Smooth muscle cell (in vitro differentiated cells): ENCODE data around the gene SLC26A9. TPM values are rescaled to one million over a fixed set of nuclear protein-coding genes. Genes with fewer than 3 reads are reported as not detected.
"Not testable (repeated sequence)": the region's sequence is repeated elsewhere in the genome, so short reads cannot be mapped to it uniquely, and the experiment has no call there.

Source experiments
- DNase-seq: peaks from one replicate; lab custom pipeline; 2025; ENCODE audit not compliant: unreplicated experiment; lab: John Stamatoyannopoulos, UW
- H2AFZ ChIP-seq: fragments of 200-600 bp; sonication (generic); 2 replicates; pipeline ENCODE4 v1.6.0; 2016; ENCODE audit warnings: antibody characterized with exemption, low read depth, mild to moderate bottlenecking
- H3F3A ChIP-seq: fragments of 200-600 bp; sonication (generic); 2 replicates; pipeline ENCODE4 v1.6.0; 2017; ENCODE audit warnings: antibody characterized with exemption, low read depth
- H3K27ac ChIP-seq: fragments of 200-600 bp; sonication (generic); 2 replicates; pipeline ENCODE4 v1.5.1; 2016; ENCODE audit warnings: low read depth, mild to moderate bottlenecking
- H3K27me3 ChIP-seq: fragments of 200-600 bp; sonication (generic); 2 replicates; pipeline ENCODE4 v1.6.1; 2016; ENCODE audit warnings: low read depth, mild to moderate bottlenecking
- H3K36me3 ChIP-seq: fragments of 200-600 bp; sonication (generic); 2 replicates; pipeline ENCODE4 v1.5.1; 2016; ENCODE audit warnings: low read depth
- H3K4me1 ChIP-seq: fragments of 200-600 bp; sonication (generic); 2 replicates; pipeline ENCODE4 v1.5.1; 2016; ENCODE audit warnings: low read depth
- H3K4me2 ChIP-seq: fragments of 200-600 bp; sonication (generic); 2 replicates; pipeline ENCODE4 v1.6.0; 2016; ENCODE audit warnings: mild to moderate bottlenecking
- H3K4me3 ChIP-seq: fragments of 200-600 bp; sonication (generic); 2 replicates; pipeline ENCODE4 v1.5.1; 2016; ENCODE audit warnings: mild to moderate bottlenecking
- H3K79me2 ChIP-seq: fragments of 200-600 bp; sonication (generic); 2 replicates; pipeline ENCODE4 v1.6.0; 2016; ENCODE audit warnings: low read depth, mild to moderate bottlenecking
- H3K9ac ChIP-seq: fragments of 200-600 bp; sonication (generic); 2 replicates; pipeline ENCODE4 v1.6.0; 2016; ENCODE audit warnings: low read depth
- H3K9me3 ChIP-seq: fragments of 200-600 bp; sonication (generic); replicated peaks from 2 replicates; pipeline ENCODE4 v1.5.1; 2016; ENCODE audit warnings: low read depth
- H4K20me1 ChIP-seq: fragments of 200-600 bp; sonication (generic); 2 replicates; pipeline ENCODE4 v1.6.0; 2016; ENCODE audit warnings: low read depth
- WGBS: methylation state at CpG from one replicate; pipeline ENCODE4 v1.1.7; 2016; ENCODE audit warnings: low lambda C conversion rate; 5-methylcytosine and 5-hydroxymethylcytosine counted together
- polyA plus RNA-seq: library from polyadenylated mRNA; unstranded; fragments of >200 nt; fragmentation: Nextera tagmentation; extraction: Ambion mirVana; gene quantifications from 2 replicates; pipeline ENCODE4 v1.2.1, GENCODE V29; 2016
- total RNA-seq: library from RNA; depleted of rRNA; stranded (reverse); fragments of >200 nt; gene quantifications from 2 replicates; pipeline ENCODE4 v1.2.3, GENCODE V29; 2014
- TF ChIP-seq, protein P1 (sequence below): fragments of 200-600 bp; sonication (generic); IDR thresholded peaks from 2 replicates; pipeline ENCODE4 v1.5.1; 2017; ENCODE audit warnings: borderline replicate concordance, mild to moderate bottlenecking, antibody characterized with exemption; ENCODE audit not compliant: insufficient read depth, poor library complexity, severe bottlenecking

Gene SLC26A9
- total and polyA plus RNA-seq, 2 experiments from 2014 or later = not detected

DNA sequence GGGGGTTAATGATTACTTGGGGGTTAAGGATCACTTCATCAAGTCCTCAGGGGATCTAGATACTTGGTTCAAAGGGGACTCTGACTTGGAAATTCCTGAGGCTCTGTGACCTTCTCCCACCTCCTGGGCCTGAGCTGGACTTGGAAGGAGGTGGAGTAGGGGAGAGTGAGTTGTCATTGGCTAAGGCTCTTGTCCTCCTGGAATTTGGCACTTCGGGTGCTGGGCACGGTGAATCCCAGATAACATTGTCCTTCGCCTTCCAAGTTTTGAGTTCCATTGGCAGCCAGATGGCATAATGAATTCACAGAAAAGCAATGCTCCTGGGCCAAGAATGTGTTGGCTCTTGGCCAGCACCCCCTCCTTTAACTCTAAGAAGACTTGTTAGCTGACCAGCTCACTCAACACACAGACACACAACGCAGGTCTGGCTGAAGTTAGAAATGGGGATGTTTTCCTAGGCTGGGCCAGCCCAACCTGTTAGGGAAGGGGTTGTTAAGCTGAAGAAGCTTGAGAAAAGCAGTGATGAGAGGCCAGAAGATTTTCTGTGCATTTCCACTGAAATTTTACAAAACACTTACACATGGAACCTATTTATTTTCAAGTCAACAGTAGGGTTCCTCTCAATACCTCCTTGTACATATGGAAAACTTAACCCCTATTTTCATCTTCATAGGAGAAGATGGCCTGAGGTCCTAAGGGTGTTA lies 29.7 kb downstream of the SLC26A9 start:
- no peaks in the 10 kb centered on the region for H3K4me1 ChIP-seq
- H2AFZ ChIP-seq = no peak overlapping the region
- H3K27ac ChIP-seq = no peak overlapping the region
- no peak for DNase-seq
- no peaks in the 10 kb centered on the region for H3K36me3 ChIP-seq
- peaks cover 6% of the 10 kb centered on the region for H3K27me3 ChIP-seq
- H3K4me3 ChIP-seq = no peak overlapping the region
- no peak overlapping the region for H3K4me2 ChIP-seq
- 83% methylated on average over 4 of the region's 4 CpGs for WGBS
- H3K9me3 ChIP-seq = no peaks in the 10 kb centered on the region
- H3K9ac ChIP-seq = no peak overlapping the region
- no peaks in the 10 kb centered on the region for H4K20me1 ChIP-seq
- TF ChIP-seq, protein P1, sequence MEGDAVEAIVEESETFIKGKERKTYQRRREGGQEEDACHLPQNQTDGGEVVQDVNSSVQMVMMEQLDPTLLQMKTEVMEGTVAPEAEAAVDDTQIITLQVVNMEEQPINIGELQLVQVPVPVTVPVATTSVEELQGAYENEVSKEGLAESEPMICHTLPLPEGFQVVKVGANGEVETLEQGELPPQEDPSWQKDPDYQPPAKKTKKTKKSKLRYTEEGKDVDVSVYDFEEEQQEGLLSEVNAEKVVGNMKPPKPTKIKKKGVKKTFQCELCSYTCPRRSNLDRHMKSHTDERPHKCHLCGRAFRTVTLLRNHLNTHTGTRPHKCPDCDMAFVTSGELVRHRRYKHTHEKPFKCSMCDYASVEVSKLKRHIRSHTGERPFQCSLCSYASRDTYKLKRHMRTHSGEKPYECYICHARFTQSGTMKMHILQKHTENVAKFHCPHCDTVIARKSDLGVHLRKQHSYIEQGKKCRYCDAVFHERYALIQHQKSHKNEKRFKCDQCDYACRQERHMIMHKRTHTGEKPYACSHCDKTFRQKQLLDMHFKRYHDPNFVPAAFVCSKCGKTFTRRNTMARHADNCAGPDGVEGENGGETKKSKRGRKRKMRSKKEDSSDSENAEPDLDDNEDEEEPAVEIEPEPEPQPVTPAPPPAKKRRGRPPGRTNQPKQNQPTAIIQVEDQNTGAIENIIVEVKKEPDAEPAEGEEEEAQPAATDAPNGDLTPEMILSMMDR = no peak
- H3K79me2 ChIP-seq = no peaks in the 10 kb centered on the region
- no peaks in the 10 kb centered on the region for H3F3A ChIP-seq

DNA sequence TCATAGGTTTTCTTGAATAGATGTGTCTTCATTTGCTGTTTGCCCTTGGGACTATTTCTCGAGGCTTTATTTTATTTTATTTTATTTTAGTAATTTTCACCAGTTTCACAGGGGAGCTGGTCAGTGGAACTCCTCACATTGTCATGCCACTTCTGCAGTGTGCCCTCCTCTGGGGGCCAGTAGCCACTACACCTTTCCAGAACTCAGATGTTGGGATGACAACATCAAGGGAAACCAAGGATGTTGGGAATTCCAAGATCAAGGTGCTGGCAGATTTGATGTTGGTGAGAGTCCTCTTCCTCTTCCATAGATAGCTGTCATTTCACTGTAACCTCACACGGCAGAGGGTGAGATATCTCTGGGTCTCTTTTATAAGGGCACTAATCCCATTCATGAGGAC lies 35.5 kb downstream of the SLC26A9 start:
- TF ChIP-seq, protein P1 = peak; percentile 42
- Histone ChIP-seq H3K27me3 (peaks cover 6% of the 10 kb centered on the region), H3K4me1 (no peaks in the 10 kb centered on the region), H4K20me1 (no peaks in the 10 kb centered on the region), H3K36me3 (no peaks in the 10 kb centered on the region), H2AFZ (no peak overlapping the region), H3K4me2 (no peak overlapping the region), H3F3A (no peaks in the 10 kb centered on the region), H3K4me3 (no peak overlapping the region), H3K27ac (no peak overlapping the region), H3K79me2 (no peaks in the 10 kb centered on the region), H3K9me3 (no peaks in the 10 kb centered on the region), H3K9ac (no peak overlapping the region)
- no peak for DNase-seq
- 39% methylated on average over 2 of the region's 2 CpGs for WGBS

- 84% methylated on average over 2 of the region's 3 CpGs for WGBS
- not testable (repeated sequence) for H3F3A ChIP-seq, H3K9ac ChIP-seq, H3K36me3 ChIP-seq, DNase-seq, H2AFZ ChIP-seq, H3K27me3 ChIP-seq, H4K20me1 ChIP-seq, H3K4me2 ChIP-seq, H3K4me3 ChIP-seq, H3K79me2 ChIP-seq, H3K9me3 ChIP-seq, H3K27ac ChIP-seq, H3K4me1 ChIP-seq
Measured at GRCh38 chr1:205905095-205905494, 38.2 kb downstream of the SLC26A9 start.

GRCh38 chr1:205896351-205896750 lies 46.9 kb downstream of the SLC26A9 start:
- WGBS = 94% methylated on average over 1 of the region's 1 CpG
- DNase-seq = no peak
- no peaks in the 10 kb centered on the region for H3K9me3 ChIP-seq

GRCh38 chr1:205894119-205894518 lies 49.1 kb downstream of the SLC26A9 start:
- H3K27me3 ChIP-seq, H3K4me2 ChIP-seq, H3K4me3 ChIP-seq, H3K79me2 ChIP-seq, H3K27ac ChIP-seq, H3K9ac ChIP-seq, H3K36me3 ChIP-seq, DNase-seq, H3F3A ChIP-seq, H2AFZ ChIP-seq, H3K4me1 ChIP-seq, H3K9me3 ChIP-seq, H4K20me1 ChIP-seq: not testable (repeated sequence)
- WGBS = 71% methylated on average over 3 of the region's 3 CpGs

More at GRCh38 chr1:205896351-205896750, 46.9 kb downstream of the SLC26A9 start:
- TF ChIP-seq, protein P1 = no peak
- Histone ChIP-seq H3K27me3 (no peaks in the 10 kb centered on the region), H3F3A (no peaks in the 10 kb centered on the region), H3K9ac (no peak overlapping the region), H3K4me2 (no peak overlapping the region), H3K79me2 (no peaks in the 10 kb centered on the region), H3K27ac (no peak overlapping the region), H4K20me1 (no peaks in the 10 kb centered on the region), H3K4me1 (no peaks in the 10 kb centered on the region), H3K4me3 (no peak overlapping the region), H3K36me3 (no peaks in the 10 kb centered on the region), H2AFZ (no peak overlapping the region)

- H3K9me3 ChIP-seq, H3K4me1 ChIP-seq, H4K20me1 ChIP-seq, H3K79me2 ChIP-seq, H3K36me3 ChIP-seq, H3K27me3 ChIP-seq, H3K9ac ChIP-seq, DNase-seq, H3F3A ChIP-seq, H2AFZ ChIP-seq, H3K27ac ChIP-seq, H3K4me3 ChIP-seq, H3K4me2 ChIP-seq: not testable (repeated sequence)
- WGBS = 92% methylated on average over 2 of the region's 2 CpGs
Measured at GRCh38 chr1:205892175-205892574, 51.1 kb downstream of the SLC26A9 start.
